Adrenal gland (tissue), 12 donors: Measurements from ENCODE around the gene NOP9. TPM values are rescaled to one million over a fixed set of nuclear protein-coding genes. Genes with fewer than 3 reads are reported as not detected.
"Not testable (repeated sequence)": the region's sequence is repeated elsewhere in the genome, so short reads cannot be mapped to it uniquely, and the experiment has no call there.

Experiments used
- DNase-seq, 7 donors: peaks; one replicate each; pipeline ENCODE4 v3.0.0-alpha.2; 2019 to 2020
- H3K27ac ChIP-seq, 5 donors: fragments of 200-600 bp; sonication (generic) in 4 of 5; 1 replicate in 3 of 5; 2 replicates in 2 of 5; pipeline versions ENCODE4 v1.5.1 to v1.8.0; 2016 to 2020; ENCODE audit warnings: mild to moderate bottlenecking in 1 of 5
- H3K27me3 ChIP-seq: fragments of 200-600 bp; 2 replicates; pipeline ENCODE4 v1.8.0; 2021
- H3K36me3 ChIP-seq, 2 donors: fragments of 200-600 bp; replicated peaks in 1 of 2; 1 replicate in 1 of 2; 2 replicates in 1 of 2; pipeline versions ENCODE4 v1.5.1 to v1.8.0; 2018 to 2022
- H3K4me1 ChIP-seq, 2 donors: fragments of 200-600 bp; replicated peaks in 1 of 2; 1 replicate in 1 of 2; 2 replicates in 1 of 2; pipeline versions ENCODE4 v1.5.1 to v1.8.0; 2018 to 2021
- H3K4me3 ChIP-seq, 4 donors: fragments of 200-600 bp; sonication (generic) in 3 of 4; one replicate each; pipeline ENCODE4 v1.5.1; 2016 to 2018
- H3K9me3 ChIP-seq, 3 donors: fragments of 200-600 bp; sonication (generic) in 1 of 3; replicated peaks in 1 of 3; 1 replicate in 2 of 3; 2 replicates in 1 of 3; pipeline versions ENCODE4 v1.5.1 to v1.8.0; 2016 to 2021
- CTCF ChIP-seq, 6 experiments: fragments of 450-650 bp in 4 of 6; fragments of 200-600 bp in 2 of 6; sonication (generic) in 1 of 6; IDR thresholded peaks; 1 replicate in 5 of 6; 2 replicates in 1 of 6; pipeline versions ENCODE4 v1.5.1 to v1.8.0; 2016 to 2021; ENCODE audit warnings: antibody characterized with exemption in 6 of 6, mild to moderate bottlenecking in 2 of 6, moderate library complexity in 1 of 6
- POLR2A ChIP-seq, 2 donors: fragments of 450-650 bp; IDR thresholded peaks; one replicate each; pipeline ENCODE4 v1.6.1; 2017; ENCODE audit warnings: antibody characterized with exemption in 2 of 2, mild to moderate bottlenecking in 2 of 2, moderate library complexity in 1 of 2
- WGBS, 4 donors: extraction: QIAGEN DNeasy Blood & Tissue Kit in 2 of 4; methylation state at CpG; one replicate each; pipeline versions ENCODE4 v1.1.5 to v1.1.7; 2013 to 2017; 5-methylcytosine and 5-hydroxymethylcytosine counted together
- intact Hi-C, 2 donors: fragments of 100-400 bp; cut with DNase I; formaldehyde crosslinking; loops; one replicate each; pipeline versions ENCODE4 v1.14.1 to v1.15.0; 2022 to 2023
- polyA plus RNA-seq, 3 donors: library from polyadenylated mRNA; stranded (reverse); fragments of 200-250 nt in 2 of 3; fragments of 350-450 nt in 1 of 3; fragmentation: Illumina TruSeq in 1 of 3; extraction: RNeasy Lipid Tissue Mini Kit (QIAGEN cat#74804) in 1 of 3; gene quantifications; one replicate each; pipeline ENCODE4 v1.2.3, GENCODE V29; 2013 to 2014
- total RNA-seq, 9 donors: library from RNA; depleted of rRNA in 4 of 9; stranded (reverse); fragments of >200 nt in 4 of 9; fragments of 120-200 nt in 1 of 9; fragmentation: NEBNext Ultra II Directional in 1 of 9; extraction: Animal tissue kit (Norgen Biotek cat#: 25700) in 1 of 9; gene quantifications; one replicate each; pipeline versions ENCODE4 v1.1.0 to v1.2.4, GENCODE V29; 2013 to 2023
- donor health status: healthy with polysubstance abuse.
- donor health status: Bipolar disorder and iron deficiency.
- donor health status: DM: yes; HTN: yes; CAD: no.
- donor health status: DM: no; HTN: no; CAD: no.
- donor health status: DM: no; HTN: no; CAD: no.
- donor health status: DM: yes; HTN: yes; CAD: no.

Gene NOP9
- total and polyA plus RNA-seq, 12 donors: 9.1 to 28.2 (median 18.2) TPM

- no peak for DNase-seq
- TF ChIP-seq POLR2A (IDR thresholded peaks at IDR 0.05): no peak
- TF ChIP-seq CTCF (IDR thresholded peaks at IDR 0.05): no peak
- 24 to 30% (median 27%) methylated on average over 4 of the region's 4 CpGs for WGBS, 4 donors
- Histone ChIP-seq H3K36me3 (no peaks in the 10 kb centered on the region), H3K27ac (no peak overlapping the region), H3K9me3 (no peaks in the 10 kb centered on the region), H3K4me3 (no peak overlapping the region), H3K4me1 (no peaks in the 10 kb centered on the region), H3K27me3 (no peaks in the 10 kb centered on the region)
- intact Hi-C loops: no loop called here
These were observed 51.9 kb downstream of the NOP9 start for GRCh38 chr14:24351517-24351916.

GRCh38 chr14:24353559-24354481 lies 54.2 kb downstream of the NOP9 start:
- H3K27ac ChIP-seq: no peak overlapping the region

GRCh38 chr14:24354482-24354825 lies 54.8 kb downstream of the NOP9 start:
- intact Hi-C loops, H3K4me3 ChIP-seq, H3K27me3 ChIP-seq, H3K27ac ChIP-seq, H3K4me1 ChIP-seq, H3K36me3 ChIP-seq, H3K9me3 ChIP-seq, DNase-seq: not testable (repeated sequence)
- 70 to 82% (median 81%) methylated on average over 3 of the region's 3 CpGs for WGBS, 4 donors

More at GRCh38 chr14:24353559-24354481, 54.2 kb downstream of the NOP9 start:
- Histone ChIP-seq H3K9me3 (no peaks in the 10 kb centered on the region), H3K4me3 (no peak overlapping the region), H3K36me3 (no peaks in the 10 kb centered on the region), H3K4me1 (no peaks in the 10 kb centered on the region), H3K27me3 (no peaks in the 10 kb centered on the region)
- TF ChIP-seq CTCF (IDR thresholded peaks at IDR 0.05) (no peak), POLR2A (IDR thresholded peaks at IDR 0.05) (no peak)
- intact Hi-C loops: no loop called here
- DNase-seq: no peak
- 63 to 79% (median 74%) methylated on average over 5 of the region's 5 CpGs for WGBS, 4 donors

- H3K27ac ChIP-seq: no peak overlapping the region
- H3K27me3 ChIP-seq: no peaks in the 10 kb centered on the region
- H3K9me3 ChIP-seq: no peaks in the 10 kb centered on the region
- no peaks in the 10 kb centered on the region for H3K4me1 ChIP-seq
- no peak overlapping the region for H3K4me3 ChIP-seq
- 76 to 85% (median 80%) methylated on average over 7 of the region's 7 CpGs for WGBS, 4 donors
- H3K36me3 ChIP-seq: no peaks in the 10 kb centered on the region
- TF ChIP-seq POLR2A (IDR thresholded peaks at IDR 0.05) (no peak), CTCF (IDR thresholded peaks at IDR 0.05) (no peak)
- intact Hi-C loops: no loop called here
- no peak for DNase-seq
These were observed 55.4 kb downstream of the NOP9 start for GRCh38 chr14:24355009-24355408.

GRCh38 chr14:24356208-24356607 lies 56.6 kb downstream of the NOP9 start:
- no peaks in the 10 kb centered on the region for H3K36me3 ChIP-seq
- H3K4me3 ChIP-seq: no peak overlapping the region
- H3K27ac ChIP-seq: no peak overlapping the region
- intact Hi-C loops: no loop called here
- WGBS, 4 donors: 71 to 89% (median 80%) methylated on average over 4 of the region's 4 CpGs
- no peaks in the 10 kb centered on the region for H3K27me3 ChIP-seq
- H3K9me3 ChIP-seq: no peaks in the 10 kb centered on the region
- TF ChIP-seq POLR2A (IDR thresholded peaks at IDR 0.05) (no peak), CTCF (IDR thresholded peaks at IDR 0.05) (no peak)
- no peak for DNase-seq
- no peaks in the 10 kb centered on the region for H3K4me1 ChIP-seq
